ENCODE results near the gene GTSE1.

DNA sequence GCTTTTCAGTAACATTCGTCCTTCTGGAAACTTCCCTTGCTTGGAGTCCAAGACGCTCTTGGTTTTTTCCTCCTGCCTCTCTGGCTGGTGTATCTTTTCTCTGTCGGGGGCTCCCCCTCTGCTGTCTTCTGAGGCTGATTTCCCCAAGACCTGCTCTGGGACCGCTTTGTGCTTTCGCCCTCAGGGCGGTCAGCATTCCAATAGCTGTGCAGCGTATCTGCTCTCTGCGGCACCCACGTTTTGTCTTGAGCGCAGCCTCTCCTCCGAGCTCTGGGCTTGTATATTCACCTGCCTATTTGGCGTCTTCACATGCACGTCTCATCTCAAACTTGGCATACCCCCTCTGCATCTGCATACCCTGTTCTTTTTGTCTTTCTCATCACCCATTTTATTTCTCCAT lies 2.4 kb downstream of the GTSE1 start:
- TF ChIP-seq, protein P1, sequence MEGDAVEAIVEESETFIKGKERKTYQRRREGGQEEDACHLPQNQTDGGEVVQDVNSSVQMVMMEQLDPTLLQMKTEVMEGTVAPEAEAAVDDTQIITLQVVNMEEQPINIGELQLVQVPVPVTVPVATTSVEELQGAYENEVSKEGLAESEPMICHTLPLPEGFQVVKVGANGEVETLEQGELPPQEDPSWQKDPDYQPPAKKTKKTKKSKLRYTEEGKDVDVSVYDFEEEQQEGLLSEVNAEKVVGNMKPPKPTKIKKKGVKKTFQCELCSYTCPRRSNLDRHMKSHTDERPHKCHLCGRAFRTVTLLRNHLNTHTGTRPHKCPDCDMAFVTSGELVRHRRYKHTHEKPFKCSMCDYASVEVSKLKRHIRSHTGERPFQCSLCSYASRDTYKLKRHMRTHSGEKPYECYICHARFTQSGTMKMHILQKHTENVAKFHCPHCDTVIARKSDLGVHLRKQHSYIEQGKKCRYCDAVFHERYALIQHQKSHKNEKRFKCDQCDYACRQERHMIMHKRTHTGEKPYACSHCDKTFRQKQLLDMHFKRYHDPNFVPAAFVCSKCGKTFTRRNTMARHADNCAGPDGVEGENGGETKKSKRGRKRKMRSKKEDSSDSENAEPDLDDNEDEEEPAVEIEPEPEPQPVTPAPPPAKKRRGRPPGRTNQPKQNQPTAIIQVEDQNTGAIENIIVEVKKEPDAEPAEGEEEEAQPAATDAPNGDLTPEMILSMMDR (IDR thresholded peaks at IDR 0.05 in 2 of 3, conservative IDR thresholded peaks at IDR 0.05 in 1 of 3; ENCODE audit: borderline replicate concordance in 1 of 3, insufficient read depth in 1 of 3, low read depth in 2 of 3, low read length in 2 of 3) = no peak
- no peak for TF ChIP-seq EZH2 (IDR thresholded peaks at IDR 0.05)
- TF ChIP-seq, protein P2, sequence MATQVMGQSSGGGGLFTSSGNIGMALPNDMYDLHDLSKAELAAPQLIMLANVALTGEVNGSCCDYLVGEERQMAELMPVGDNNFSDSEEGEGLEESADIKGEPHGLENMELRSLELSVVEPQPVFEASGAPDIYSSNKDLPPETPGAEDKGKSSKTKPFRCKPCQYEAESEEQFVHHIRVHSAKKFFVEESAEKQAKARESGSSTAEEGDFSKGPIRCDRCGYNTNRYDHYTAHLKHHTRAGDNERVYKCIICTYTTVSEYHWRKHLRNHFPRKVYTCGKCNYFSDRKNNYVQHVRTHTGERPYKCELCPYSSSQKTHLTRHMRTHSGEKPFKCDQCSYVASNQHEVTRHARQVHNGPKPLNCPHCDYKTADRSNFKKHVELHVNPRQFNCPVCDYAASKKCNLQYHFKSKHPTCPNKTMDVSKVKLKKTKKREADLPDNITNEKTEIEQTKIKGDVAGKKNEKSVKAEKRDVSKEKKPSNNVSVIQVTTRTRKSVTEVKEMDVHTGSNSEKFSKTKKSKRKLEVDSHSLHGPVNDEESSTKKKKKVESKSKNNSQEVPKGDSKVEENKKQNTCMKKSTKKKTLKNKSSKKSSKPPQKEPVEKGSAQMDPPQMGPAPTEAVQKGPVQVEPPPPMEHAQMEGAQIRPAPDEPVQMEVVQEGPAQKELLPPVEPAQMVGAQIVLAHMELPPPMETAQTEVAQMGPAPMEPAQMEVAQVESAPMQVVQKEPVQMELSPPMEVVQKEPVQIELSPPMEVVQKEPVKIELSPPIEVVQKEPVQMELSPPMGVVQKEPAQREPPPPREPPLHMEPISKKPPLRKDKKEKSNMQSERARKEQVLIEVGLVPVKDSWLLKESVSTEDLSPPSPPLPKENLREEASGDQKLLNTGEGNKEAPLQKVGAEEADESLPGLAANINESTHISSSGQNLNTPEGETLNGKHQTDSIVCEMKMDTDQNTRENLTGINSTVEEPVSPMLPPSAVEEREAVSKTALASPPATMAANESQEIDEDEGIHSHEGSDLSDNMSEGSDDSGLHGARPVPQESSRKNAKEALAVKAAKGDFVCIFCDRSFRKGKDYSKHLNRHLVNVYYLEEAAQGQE (IDR thresholded peaks at IDR 0.05; ENCODE audit: low read depth) = no peak
